Panc1 (cell line): ENCODE measurements around the gene IL17REL. TPM values are rescaled to one million over a fixed set of nuclear protein-coding genes. Genes with fewer than 3 reads are reported as not detected.

Experiments
- ATAC-seq: fragments of 200-7000 bp; cut with Tn5 transposase; 2 replicates; pipeline ENCODE4 v1.9.1; 2020; ENCODE audit warnings: mild to moderate bottlenecking, moderate library complexity
- BruUV-seq: library from RNA; stranded (reverse); fragments of 400-500 nt; replicated peaks from 2 replicates; lab custom pipeline; 2021; lab: Mats Ljungman, UMichigan
- CTCF ChIA-PET: fragments of 300-600 bp; sonication (Branson Sonifier 250); formaldehyde crosslinking; loops from one replicate; lab custom pipeline; 2022; ENCODE audit warnings: antibody characterized with exemption; lab: Charles Lee
- POLR2A ChIA-PET: fragments of 300-600 bp; sonication (Branson Sonifier 250); formaldehyde crosslinking; loops from one replicate; lab custom pipeline; 2022; ENCODE audit warnings: antibody characterized with exemption; lab: Charles Lee
- DNase-seq: peaks from one replicate; pipeline ENCODE4 v3.0.0-alpha.2; 2010; ENCODE audit warnings: low read depth, low spot score
- H3K27ac ChIP-seq: 2 replicates; pipeline ENCODE4 v1.5.1; 2011; ENCODE audit warnings: mild to moderate bottlenecking, low read length, inconsistent platforms
- H3K27me3 ChIP-seq: fragments of 200-500 bp; sonication (Bioruptor generic); 2 replicates; pipeline ENCODE4 v1.6.0; 2014; ENCODE audit warnings: low read length, inconsistent platforms; ENCODE audit not compliant: control insufficient read depth, insufficient read depth
- H3K36me3 ChIP-seq: fragments of 200-500 bp; sonication (Bioruptor generic); 2 replicates; pipeline ENCODE4 v1.5.1; 2014; ENCODE audit warnings: inconsistent platforms, mild to moderate bottlenecking, low read length, moderate library complexity; ENCODE audit not compliant: control insufficient read depth, insufficient read depth
- H3K4me1 ChIP-seq: 2 replicates; pipeline ENCODE4 v1.5.1; 2011; ENCODE audit warnings: inconsistent platforms, mild to moderate bottlenecking, low read length, moderate library complexity; ENCODE audit not compliant: control insufficient read depth, insufficient read depth
- H3K4me3 ChIP-seq, 2 experiments: 2 replicates each; pipeline ENCODE4 v1.5.1; 2011 to 2012; ENCODE audit warnings: low read depth in 2 of 2, low read length in 2 of 2, mild to moderate bottlenecking in 2 of 2, inconsistent platforms in 1 of 2, moderate library complexity in 1 of 2
- H3K9me3 ChIP-seq: fragments of 200-500 bp; sonication (Bioruptor generic); 2 replicates; pipeline ENCODE4 v1.5.1; 2014; ENCODE audit warnings: low read depth, mild to moderate bottlenecking, inconsistent platforms, low read length, moderate library complexity; ENCODE audit not compliant: control insufficient read depth, insufficient read depth
- POLR2AphosphoS5 ChIP-seq: IDR thresholded peaks from 2 replicates; pipeline ENCODE4 v1.6.1; 2012; ENCODE audit warnings: mild to moderate bottlenecking, low read depth, low read length, moderate library complexity
- REST ChIP-seq, 2 experiments: IDR thresholded peaks; 2 replicates each; pipeline ENCODE4 v1.6.1; 2011 to 2012; ENCODE audit warnings: low read depth in 2 of 2, control low read depth in 1 of 2, low read length in 1 of 2, mild to moderate bottlenecking in 1 of 2, moderate library complexity in 1 of 2; ENCODE audit not compliant: insufficient read depth in 1 of 2
- SIN3A ChIP-seq: IDR thresholded peaks from 2 replicates; pipeline ENCODE4 v1.6.1; 2012; ENCODE audit warnings: low read depth, mild to moderate bottlenecking, low read length, moderate library complexity, borderline replicate concordance; ENCODE audit not compliant: insufficient read depth
- TCF7L2 ChIP-seq: IDR thresholded peaks from 2 replicates; pipeline ENCODE4 v1.6.1; 2011; ENCODE audit warnings: mild to moderate bottlenecking, low read depth, low read length, inconsistent platforms
- in situ Hi-C: cut with HindIII; loops from 2 replicates; pipeline ENCODE4 v1.10.0; 2016; ENCODE audit warnings: low sequenced_read_pairs, low pct_unique_long_range_greater_than_20kb
- intact Hi-C: fragments of 100-400 bp; cut with micrococcal nuclease; formaldehyde crosslinking; loops from one replicate; pipeline ENCODE4 v1.10.0; 2022; ENCODE audit not compliant: unreplicated experiment
- total RNA-seq: library from RNA; stranded (reverse); gene quantifications from one replicate; pipeline ENCODE4 v1.2.1, GENCODE V29; 2021; ENCODE audit not compliant: unreplicated experiment
- TF ChIP-seq, protein P1 (sequence below): fragments of 450-650 bp; IDR thresholded peaks from 2 replicates; pipeline ENCODE4 v1.5.1; 2017; ENCODE audit warnings: mild to moderate bottlenecking

The IL17REL gene
- total RNA-seq, 1 experiment from 2014 or later: 0.82 TPM

DNA sequence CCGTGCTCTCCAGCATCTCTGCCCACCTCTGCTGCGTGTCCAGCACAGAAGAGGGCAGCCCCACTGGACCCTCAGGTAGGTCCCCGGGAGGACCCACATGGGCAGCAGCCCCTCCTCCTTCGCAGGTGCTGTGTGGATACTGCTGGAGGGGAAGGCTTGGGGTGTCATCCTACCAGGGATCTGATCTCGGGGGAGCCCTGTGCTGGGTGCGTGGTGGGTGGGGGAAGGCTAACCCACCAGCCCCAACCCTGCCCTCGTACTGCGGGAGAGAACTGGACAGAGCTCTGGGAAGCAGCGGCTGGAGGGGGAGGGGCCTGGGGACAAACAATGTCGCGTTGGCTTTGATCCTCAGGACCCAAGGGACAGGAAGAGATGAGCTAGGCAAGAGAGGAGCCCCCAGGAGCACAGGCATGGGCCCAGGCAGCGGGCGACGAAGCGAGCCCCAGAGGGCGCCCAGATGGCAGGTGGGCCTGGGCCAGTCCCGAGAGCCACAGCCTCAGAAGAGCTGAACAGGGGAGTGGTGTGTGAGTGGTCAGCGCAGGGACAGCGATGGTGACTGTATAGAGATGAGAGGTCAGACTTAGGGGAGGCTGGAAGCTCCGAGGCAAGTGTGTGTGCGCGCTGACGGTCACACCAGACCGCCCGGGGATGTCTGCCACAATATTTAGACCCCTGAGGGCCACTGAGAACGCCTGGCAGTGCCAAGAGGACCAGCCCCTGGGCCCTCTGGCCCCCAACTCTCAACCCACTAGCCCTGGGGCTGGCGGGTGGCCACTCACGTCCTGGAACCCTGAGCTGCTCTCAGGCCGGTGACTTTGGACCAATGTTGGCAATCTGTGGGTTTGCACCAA, 53.4 kb downstream of the IL17REL start:
- no TSS peak for BruUV-seq
- POLR2A ChIA-PET: interaction anchor here (0.6 kb wide), 1 partner anchor 217 kb away, joined by 3 read pairs; no protein-coding TSS in a partner anchor
- no peak for DNase-seq
- CTCF ChIA-PET: no interaction called here
- H3K4me3 ChIP-seq: peak overlapping the region; percentile 51 to 70
- no peaks in the 10 kb centered on the region for H3K9me3 ChIP-seq
- TF ChIP-seq POLR2AphosphoS5: no peak
- TF ChIP-seq TCF7L2: 0 out of 2 replicates have a peak, but pooled peaks have one; percentile 29
- peaks cover 35% of the 10 kb centered on the region for H3K4me1 ChIP-seq
- H3K27me3 ChIP-seq: no peaks in the 10 kb centered on the region
- H3K27ac ChIP-seq: peak overlapping the region; percentile 94
- intact Hi-C loops (no loop called here), in situ Hi-C loops (no loop called here)
- H3K36me3 ChIP-seq: no peaks in the 10 kb centered on the region; the same call in none of the 2 replicates
- ATAC-seq: no peak

DNA sequence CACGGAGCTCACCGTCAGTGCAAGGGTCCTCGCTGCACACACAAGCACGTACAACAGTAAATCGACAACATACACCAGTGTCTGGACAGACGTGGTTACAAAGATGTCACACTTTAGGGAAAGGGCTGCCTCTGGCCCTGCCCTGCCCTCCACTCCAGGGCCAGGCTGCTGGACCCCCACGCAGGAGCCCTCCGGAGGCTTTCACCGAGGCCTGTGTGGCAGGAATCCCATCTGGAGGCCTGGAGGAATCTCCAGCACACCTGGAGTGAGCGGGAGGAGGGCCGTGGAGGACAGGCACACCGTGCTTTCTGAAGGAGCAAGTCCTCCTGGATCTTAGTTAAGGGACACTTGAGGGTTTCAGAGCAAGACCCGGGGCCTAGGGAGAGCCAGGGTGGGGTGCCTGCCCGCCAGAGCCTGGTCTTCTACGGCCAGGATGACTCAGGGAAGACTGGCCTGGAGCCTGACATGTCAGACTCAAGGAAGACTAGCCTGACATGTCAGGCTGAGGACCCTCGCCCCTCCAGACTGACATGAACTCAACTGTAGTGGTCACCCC, 54.1 kb downstream of the IL17REL start:
- no peaks in the 10 kb centered on the region for H3K9me3 ChIP-seq
- H3K4me1 ChIP-seq: peaks cover 35% of the 10 kb centered on the region
- POLR2A ChIA-PET: no interaction called here
- TF ChIP-seq TCF7L2: no peak
- TF ChIP-seq, protein P1, sequence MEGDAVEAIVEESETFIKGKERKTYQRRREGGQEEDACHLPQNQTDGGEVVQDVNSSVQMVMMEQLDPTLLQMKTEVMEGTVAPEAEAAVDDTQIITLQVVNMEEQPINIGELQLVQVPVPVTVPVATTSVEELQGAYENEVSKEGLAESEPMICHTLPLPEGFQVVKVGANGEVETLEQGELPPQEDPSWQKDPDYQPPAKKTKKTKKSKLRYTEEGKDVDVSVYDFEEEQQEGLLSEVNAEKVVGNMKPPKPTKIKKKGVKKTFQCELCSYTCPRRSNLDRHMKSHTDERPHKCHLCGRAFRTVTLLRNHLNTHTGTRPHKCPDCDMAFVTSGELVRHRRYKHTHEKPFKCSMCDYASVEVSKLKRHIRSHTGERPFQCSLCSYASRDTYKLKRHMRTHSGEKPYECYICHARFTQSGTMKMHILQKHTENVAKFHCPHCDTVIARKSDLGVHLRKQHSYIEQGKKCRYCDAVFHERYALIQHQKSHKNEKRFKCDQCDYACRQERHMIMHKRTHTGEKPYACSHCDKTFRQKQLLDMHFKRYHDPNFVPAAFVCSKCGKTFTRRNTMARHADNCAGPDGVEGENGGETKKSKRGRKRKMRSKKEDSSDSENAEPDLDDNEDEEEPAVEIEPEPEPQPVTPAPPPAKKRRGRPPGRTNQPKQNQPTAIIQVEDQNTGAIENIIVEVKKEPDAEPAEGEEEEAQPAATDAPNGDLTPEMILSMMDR: no peak
- TF ChIP-seq REST (IDR thresholded peaks at IDR 0.05; ENCODE audit: insufficient read depth in 1 of 2, low read depth in 2 of 2, low read length in 1 of 2): no peak
- no peak for TF ChIP-seq POLR2AphosphoS5
- no peak for TF ChIP-seq SIN3A
- no TSS peak for BruUV-seq
- ATAC-seq (no peak), DNase-seq (no peak)
- H3K4me3 ChIP-seq: no peak overlapping the region
- CTCF ChIA-PET: no interaction called here
- H3K27me3 ChIP-seq: no peaks in the 10 kb centered on the region
- in situ Hi-C loops: no loop called here
- intact Hi-C loops: no loop called here
- no peaks in the 10 kb centered on the region; the same call in 1 of the 2 replicates for H3K36me3 ChIP-seq
- peak overlapping the region; percentile 94 for H3K27ac ChIP-seq
